Endodermal cell (in vitro differentiated cells): Measurements from ENCODE around the gene TICAM2. TPM values are rescaled to one million over a fixed set of nuclear protein-coding genes. Genes with fewer than 3 reads are reported as not detected.

Experiments used
- DNase-seq: peaks from one replicate; pipeline ENCODE4 v3.0.0-alpha.2; 2017
- H3K27ac ChIP-seq: 2 replicates; pipeline ENCODE4 v1.5.1; 2013; ENCODE audit warnings: mild to moderate bottlenecking, low read depth, low read length, moderate library complexity
- H3K27me3 ChIP-seq: 2 replicates; pipeline ENCODE4 v1.6.1; 2013; ENCODE audit warnings: mild to moderate bottlenecking, low read length, moderate library complexity; ENCODE audit not compliant: insufficient read depth, control insufficient read depth, poor library complexity, severe bottlenecking
- H3K36me3 ChIP-seq: 2 replicates; pipeline ENCODE4 v1.7.0; 2013; ENCODE audit warnings: mild to moderate bottlenecking, low read length, moderate library complexity; ENCODE audit not compliant: control insufficient read depth, insufficient read depth
- H3K4me1 ChIP-seq: one replicate; pipeline ENCODE4 v1.7.0; 2013; ENCODE audit warnings: low read length; ENCODE audit not compliant: control insufficient read depth, insufficient read depth
- H3K4me3 ChIP-seq: 2 replicates; pipeline ENCODE4 v1.5.1; 2013; ENCODE audit warnings: mild to moderate bottlenecking, low read length, moderate library complexity
- H3K9ac ChIP-seq: 2 replicates; pipeline ENCODE4 v1.6.1; 2013; ENCODE audit warnings: mild to moderate bottlenecking, low read length, moderate library complexity; ENCODE audit not compliant: poor library complexity, severe bottlenecking; ENCODE audit errors: extremely low read depth
- H3K9me3 ChIP-seq: 2 replicates; pipeline ENCODE4 v1.6.1; 2013; ENCODE audit warnings: mild to moderate bottlenecking, low read length, moderate library complexity; ENCODE audit not compliant: control insufficient read depth
- H3K27ac Mint-ChIP-seq: 2 replicates; pipeline ENCODE4 v1.8.0; 2020; ENCODE audit warnings: mixed read lengths
- H3K27me3 Mint-ChIP-seq: 2 replicates; pipeline ENCODE4 v1.8.0; 2021; ENCODE audit warnings: mild to moderate bottlenecking, mixed read lengths; ENCODE audit not compliant: insufficient read depth
- H3K36me3 Mint-ChIP-seq: 2 replicates; pipeline ENCODE4 v1.8.0; 2020; ENCODE audit warnings: low read depth, mixed read lengths
- H3K4me1 Mint-ChIP-seq: 2 replicates; pipeline ENCODE4 v1.8.0; 2020; ENCODE audit warnings: mixed read lengths
- H3K4me3 Mint-ChIP-seq: 2 replicates; pipeline ENCODE4 v1.8.0; 2020; ENCODE audit warnings: mild to moderate bottlenecking, moderate library complexity, mixed read lengths
- H3K9me3 Mint-ChIP-seq: 2 replicates; pipeline ENCODE4 v1.8.0; 2020; ENCODE audit warnings: mild to moderate bottlenecking, mixed read lengths
- WGBS, 2 experiments: methylation state at CpG; one replicate each; pipeline versions ENCODE4 v1.1.5 to v1.1.7; 2013; ENCODE audit warnings: missing lambda C conversion rate in 2 of 2, mixed read lengths in 1 of 2; ENCODE audit not compliant: insufficient coverage in 1 of 2, insufficient read length in 1 of 2; 5-methylcytosine and 5-hydroxymethylcytosine counted together
- total RNA-seq, 2 donors: library from RNA; stranded (reverse); fragmentation: NEBNext Ultra II Directional in 1 of 2; extraction: Animal tissue kit (Norgen Biotek cat#: 25700) in 1 of 2; gene quantifications; 2 replicates in 1 of 2; 3 replicates in 1 of 2; pipeline ENCODE4 v1.2.1, GENCODE V29; 2021
- TF ChIP-seq, protein P1 (sequence below): fragments of 200-600 bp; sonication (generic); conservative IDR thresholded peaks from 2 replicates; pipeline ENCODE4 v1.5.0; 2021; ENCODE audit warnings: antibody characterized with exemption, mild to moderate bottlenecking

Gene TICAM2
- total RNA-seq, 2 donors from 2014 or later = 0.84 to 1.5 TPM

DNA sequence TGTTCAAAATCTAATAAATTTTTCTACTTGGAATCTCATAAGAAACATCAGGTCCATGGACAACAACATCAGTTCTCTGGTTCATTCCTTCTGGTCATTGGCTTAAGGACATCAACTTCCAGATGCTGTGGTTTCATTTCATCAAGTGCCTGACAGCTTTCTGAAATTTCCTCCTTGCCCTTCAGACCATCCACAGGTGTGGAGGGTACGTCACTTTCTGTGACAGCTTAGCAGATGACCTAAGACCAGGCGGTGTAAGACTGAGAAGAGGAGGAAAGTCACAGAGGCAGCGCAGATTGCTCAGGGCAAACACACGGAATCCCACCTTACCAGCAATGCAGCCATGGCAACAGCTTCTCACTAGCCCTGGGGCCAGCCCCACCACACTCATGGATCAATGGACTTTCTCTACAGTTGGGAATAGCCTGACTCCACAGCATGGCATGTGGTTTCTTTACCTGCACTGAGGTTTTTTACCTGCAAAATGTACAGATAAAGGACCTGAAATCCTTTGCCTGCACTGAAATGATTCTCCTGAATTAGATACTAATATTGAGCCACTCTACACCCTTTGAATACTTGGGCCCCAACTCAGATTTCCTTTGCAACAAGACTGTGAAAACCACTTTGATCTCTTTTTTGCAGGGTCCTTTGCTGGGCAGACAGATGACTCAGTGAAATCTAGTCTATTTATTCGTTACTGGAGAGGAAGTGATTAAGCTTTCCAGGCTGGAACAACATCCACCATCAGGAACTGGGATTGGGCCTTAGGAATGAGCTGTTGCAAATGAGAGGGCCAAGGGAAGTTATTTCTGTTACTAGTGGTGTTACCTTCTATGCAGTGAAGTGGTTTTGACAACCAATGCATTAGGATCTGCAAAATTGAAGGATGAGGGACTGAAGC is 26.9 kb downstream of the TICAM2 start:
- no peak overlapping the region for H3K27ac Mint-ChIP-seq
- 84 to 92% methylated on average over 3 to 5 of the region's 5 CpGs for WGBS, 2 experiments
- H3K9me3 Mint-ChIP-seq = no peaks in the 10 kb centered on the region
- no peak for DNase-seq
- Histone ChIP-seq H3K27me3 (no peaks in the 10 kb centered on the region), H3K27ac (no peak overlapping the region), H3K36me3 (no peaks in the 10 kb centered on the region), H3K9ac (no peak overlapping the region), H3K9me3 (no peaks in the 10 kb centered on the region), H3K4me1 (no peaks in the 10 kb centered on the region), H3K4me3 (no peak overlapping the region)
- no peak overlapping the region for H3K4me3 Mint-ChIP-seq
- no peaks in the 10 kb centered on the region for H3K36me3 Mint-ChIP-seq
- H3K27me3 Mint-ChIP-seq = no peaks in the 10 kb centered on the region
- TF ChIP-seq, protein P1, sequence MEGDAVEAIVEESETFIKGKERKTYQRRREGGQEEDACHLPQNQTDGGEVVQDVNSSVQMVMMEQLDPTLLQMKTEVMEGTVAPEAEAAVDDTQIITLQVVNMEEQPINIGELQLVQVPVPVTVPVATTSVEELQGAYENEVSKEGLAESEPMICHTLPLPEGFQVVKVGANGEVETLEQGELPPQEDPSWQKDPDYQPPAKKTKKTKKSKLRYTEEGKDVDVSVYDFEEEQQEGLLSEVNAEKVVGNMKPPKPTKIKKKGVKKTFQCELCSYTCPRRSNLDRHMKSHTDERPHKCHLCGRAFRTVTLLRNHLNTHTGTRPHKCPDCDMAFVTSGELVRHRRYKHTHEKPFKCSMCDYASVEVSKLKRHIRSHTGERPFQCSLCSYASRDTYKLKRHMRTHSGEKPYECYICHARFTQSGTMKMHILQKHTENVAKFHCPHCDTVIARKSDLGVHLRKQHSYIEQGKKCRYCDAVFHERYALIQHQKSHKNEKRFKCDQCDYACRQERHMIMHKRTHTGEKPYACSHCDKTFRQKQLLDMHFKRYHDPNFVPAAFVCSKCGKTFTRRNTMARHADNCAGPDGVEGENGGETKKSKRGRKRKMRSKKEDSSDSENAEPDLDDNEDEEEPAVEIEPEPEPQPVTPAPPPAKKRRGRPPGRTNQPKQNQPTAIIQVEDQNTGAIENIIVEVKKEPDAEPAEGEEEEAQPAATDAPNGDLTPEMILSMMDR = no peak
- H3K4me1 Mint-ChIP-seq = no peaks in the 10 kb centered on the region

DNA sequence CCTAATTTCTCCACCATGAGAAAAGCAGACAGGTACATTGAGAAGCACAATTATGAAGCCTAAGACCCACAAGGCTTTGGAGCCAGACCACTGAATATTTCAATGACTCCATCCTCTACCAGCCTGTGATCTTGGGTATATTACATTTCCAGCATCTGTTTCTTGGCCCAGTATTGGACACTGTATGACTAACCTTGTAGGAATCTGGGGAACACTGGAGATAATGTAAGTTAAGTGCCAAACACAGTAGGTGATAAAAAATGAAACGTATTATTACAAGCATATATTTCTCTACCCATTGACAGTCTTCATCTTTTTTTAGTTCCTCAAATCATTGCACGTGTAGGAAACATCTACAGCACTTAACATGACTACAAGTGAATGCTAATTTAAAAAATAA is 29.1 kb downstream of the TICAM2 start:
- no peaks in the 10 kb centered on the region for H3K36me3 Mint-ChIP-seq
- Histone ChIP-seq H3K9me3 (no peaks in the 10 kb centered on the region), H3K4me3 (no peak overlapping the region), H3K36me3 (no peaks in the 10 kb centered on the region), H3K4me1 (no peaks in the 10 kb centered on the region), H3K27me3 (no peaks in the 10 kb centered on the region), H3K9ac (no peak overlapping the region), H3K27ac (no peak overlapping the region)
- no peak overlapping the region for H3K4me3 Mint-ChIP-seq
- TF ChIP-seq, protein P1 = no peak
- DNase-seq = no peak
- H3K27ac Mint-ChIP-seq = no peak overlapping the region
- 86% methylated on average over 2 of the region's 2 CpGs; no CpG with 5 or more reads in 1 of the 2 experiments for WGBS, 2 experiments
- H3K4me1 Mint-ChIP-seq = no peaks in the 10 kb centered on the region
- no peaks in the 10 kb centered on the region for H3K9me3 Mint-ChIP-seq
- H3K27me3 Mint-ChIP-seq = no peaks in the 10 kb centered on the region

DNA sequence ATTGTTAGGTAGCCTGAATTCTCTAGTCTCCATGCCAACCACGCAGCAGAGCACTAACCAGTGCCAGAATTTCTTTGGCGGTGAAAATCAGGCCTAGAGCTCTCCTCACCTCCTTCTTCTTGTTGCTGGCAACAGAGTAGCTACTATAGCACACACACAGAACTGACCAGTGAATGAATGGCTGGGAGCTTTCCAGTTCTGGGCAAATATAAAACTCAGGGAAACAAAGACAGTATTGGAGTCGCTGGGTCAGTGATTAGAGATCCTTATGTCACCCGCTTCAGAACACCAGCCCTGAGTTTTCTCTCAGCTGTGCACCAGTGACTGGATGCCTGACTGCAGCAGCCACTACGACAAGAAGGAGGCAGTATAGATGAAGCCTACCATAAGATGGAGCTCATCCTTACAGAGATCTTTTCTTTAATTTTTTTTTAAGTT is 30.8 kb downstream of the TICAM2 start:
- Mint-ChIP-seq H3K4me1 (no peaks in the 10 kb centered on the region), H3K9me3 (no peaks in the 10 kb centered on the region), H3K36me3 (no peaks in the 10 kb centered on the region), H3K27me3 (no peaks in the 10 kb centered on the region), H3K4me3 (no peak overlapping the region), H3K27ac (no peak overlapping the region)
- WGBS, 2 experiments = 86 to 96% methylated on average over 3 to 5 of the region's 5 CpGs
- Histone ChIP-seq H3K4me1 (no peaks in the 10 kb centered on the region), H3K36me3 (no peaks in the 10 kb centered on the region), H3K4me3 (no peak overlapping the region), H3K9ac (no peak overlapping the region), H3K27me3 (no peaks in the 10 kb centered on the region), H3K9me3 (no peaks in the 10 kb centered on the region), H3K27ac (no peak overlapping the region)
- TF ChIP-seq, protein P1 = peak; percentile 62
- DNase-seq = peak; percentile 65
